ENCODE data around the gene LMOD2.

LMOD2 gene

DNA sequence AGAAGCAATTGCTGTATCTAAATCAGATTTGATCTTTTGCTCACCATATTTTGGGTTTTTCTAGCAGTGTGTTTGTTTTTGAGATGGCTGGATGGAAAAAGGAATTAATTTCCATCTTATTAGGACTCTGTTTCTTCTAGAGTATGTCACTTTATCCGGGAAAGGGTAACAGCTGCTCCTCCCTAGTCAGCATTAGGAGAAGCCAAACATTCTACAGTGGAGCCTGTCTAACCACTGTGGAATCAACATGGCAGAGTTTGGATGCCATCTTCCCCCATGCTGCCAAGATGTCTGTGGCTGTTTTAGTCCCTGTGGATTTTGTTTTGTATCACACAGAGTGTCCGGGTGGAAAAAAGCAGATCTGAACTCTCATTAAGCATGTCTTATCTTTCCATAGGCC lies 16.0 kb upstream of the LMOD2 start:
- DNase-seq (ENCODE audit: low spot score) = no peak

DNA sequence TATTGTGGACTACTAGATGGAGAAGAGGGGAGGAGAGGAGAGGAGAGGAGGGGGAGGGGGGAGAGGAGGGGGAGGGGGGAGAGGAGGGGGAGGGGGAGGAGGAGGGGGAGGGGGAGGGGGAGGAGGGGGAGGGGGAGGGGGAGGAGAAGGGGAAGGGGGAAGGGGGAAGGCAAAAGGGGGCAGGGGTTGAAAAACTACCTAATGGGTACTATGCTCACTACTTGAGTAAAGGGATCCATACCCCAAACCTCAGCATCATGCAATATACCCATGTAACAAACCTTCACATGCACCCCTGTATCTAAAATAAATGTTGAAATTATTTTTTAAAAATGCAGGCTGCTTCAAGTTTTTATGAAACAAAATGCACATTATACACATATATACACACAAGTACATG lies 15.1 kb upstream of the LMOD2 start:
- no peak for DNase-seq (ENCODE audit: low spot score)

DNA sequence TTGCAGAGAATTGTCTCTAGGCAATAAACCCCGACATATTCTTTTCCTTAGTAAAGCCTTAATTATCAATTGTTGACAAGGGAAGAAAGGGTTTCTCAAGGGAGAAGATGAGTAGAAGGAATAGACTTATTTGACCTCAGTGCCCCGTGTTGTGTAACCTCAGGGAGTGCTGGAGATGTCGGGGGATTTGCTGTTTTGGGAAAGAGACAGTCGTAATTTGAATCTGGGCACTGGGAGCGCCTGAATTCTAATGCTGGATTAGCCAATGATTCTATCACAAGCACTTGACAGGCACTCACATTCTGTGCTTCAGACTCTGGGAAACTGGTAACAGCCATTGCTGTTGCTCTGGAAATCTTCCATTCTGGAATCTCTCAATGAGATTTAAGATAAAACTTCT lies 13.8 kb upstream of the LMOD2 start:
- no peak for DNase-seq (ENCODE audit: low spot score)

DNA sequence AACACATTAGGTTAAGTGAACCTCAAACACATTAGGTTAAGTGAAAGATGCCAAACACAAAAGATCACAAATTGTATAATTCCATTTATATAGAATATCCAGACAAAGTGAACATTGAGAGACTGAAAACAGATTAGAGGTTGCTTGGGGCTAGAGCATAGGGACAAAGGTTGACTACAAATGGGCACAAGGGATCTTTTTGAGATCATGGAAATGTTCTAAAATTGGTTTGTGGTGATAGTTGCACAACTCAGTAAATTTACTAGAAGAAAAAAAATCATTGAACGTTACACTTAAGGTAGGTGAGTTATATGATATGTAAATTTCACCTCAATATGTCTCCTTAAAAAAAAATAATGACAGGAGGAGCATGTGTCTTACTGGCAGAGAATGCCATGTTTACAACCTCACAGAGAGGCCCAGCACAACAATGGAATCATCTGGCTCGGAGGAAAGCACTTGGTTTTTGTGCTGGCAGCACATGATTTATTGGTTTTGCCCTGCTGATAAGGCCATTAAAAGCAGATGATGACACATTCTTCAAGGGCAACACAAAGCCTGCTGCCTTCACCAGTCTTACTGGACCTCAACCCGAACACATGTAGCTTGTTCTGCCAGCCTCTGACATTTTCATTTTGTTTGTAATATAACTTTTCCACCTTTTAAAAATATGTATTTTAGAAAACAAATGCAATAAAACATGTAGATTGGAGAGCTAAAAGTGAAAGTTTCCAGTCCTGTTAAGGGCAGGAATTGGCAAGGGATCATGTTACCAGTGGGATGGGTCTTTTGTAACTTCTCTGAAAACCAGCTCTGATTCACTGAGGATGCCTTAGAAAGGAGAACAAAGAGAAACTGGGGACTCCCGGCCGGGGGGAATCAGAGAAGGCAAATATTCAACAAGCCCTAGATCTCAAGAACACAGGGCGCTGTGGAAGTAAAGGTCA lies 11.9 kb upstream of the LMOD2 start:
- DNase-seq (ENCODE audit: low spot score) = no peak

DNA sequence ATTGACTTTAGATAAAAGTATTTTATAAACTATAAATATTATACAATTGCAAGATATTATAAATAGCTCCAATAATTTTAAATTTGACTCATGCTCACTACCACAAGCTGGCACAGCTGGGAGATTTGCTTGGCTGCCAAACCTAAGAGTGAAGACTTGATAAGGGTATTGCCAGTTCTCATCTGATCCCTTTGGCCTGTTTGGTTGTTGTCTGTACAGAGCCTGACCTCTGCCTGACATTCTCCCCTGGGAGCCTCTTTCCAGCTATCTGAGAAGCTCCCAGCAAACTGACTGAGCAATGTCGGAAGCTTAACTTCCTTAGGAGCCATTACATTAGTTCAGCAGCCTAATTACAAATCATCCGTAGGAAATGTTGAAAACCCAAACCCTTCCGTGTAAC lies 10.2 kb upstream of the LMOD2 start:
- no peak for DNase-seq (ENCODE audit: low spot score)

DNA sequence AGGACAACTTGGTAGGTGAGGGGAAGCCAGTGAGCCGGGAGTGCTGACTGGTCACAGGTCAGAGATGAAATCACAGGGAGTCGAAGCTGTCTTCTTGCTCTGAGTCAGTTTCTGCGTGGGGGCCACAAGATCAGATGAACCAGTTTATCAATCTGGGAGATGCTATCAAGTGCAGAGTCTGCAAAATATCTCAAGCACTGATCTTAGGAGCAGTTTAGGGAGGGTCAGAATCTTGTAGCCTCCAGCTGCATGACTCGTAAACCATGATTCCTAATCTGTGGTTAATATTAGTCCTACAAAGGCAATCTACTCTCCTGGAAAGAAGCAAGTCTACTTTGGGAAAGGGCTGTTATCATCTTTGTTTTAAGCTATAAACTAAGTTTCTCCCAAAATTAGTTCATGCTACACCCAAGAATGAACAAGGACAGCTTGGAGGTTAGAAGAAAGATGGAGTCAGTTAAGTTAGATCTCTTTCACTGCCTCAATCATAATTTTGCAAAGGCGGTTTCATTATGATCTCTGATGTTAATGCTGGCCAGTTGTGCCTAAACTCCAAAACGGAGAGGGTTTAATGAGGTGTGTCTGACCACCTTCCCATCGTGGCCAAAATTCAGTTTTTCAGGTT lies 8.4 kb upstream of the LMOD2 start:
- no peak for DNase-seq (ENCODE audit: low spot score)

DNA sequence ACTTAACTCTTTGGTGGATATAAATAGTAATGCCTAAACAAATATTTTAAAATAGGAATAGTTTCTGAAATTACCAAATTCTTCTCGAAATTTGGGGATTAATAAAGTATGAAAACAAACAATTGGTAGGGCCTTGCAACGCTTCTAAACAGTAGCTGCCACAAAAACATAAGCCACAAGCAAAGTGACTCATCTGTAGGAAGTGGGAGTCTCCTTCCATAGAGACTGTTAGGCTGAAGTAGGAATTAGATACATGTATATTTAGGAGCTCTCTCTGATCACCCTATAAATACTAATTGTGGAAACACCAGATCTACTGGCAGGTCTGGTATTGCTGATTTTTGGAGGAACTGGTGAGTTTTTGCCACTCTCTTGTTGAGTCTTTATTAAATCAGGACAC lies 5.7 kb upstream of the LMOD2 start:
- DNase-seq (ENCODE audit: low spot score) = no peak

DNA sequence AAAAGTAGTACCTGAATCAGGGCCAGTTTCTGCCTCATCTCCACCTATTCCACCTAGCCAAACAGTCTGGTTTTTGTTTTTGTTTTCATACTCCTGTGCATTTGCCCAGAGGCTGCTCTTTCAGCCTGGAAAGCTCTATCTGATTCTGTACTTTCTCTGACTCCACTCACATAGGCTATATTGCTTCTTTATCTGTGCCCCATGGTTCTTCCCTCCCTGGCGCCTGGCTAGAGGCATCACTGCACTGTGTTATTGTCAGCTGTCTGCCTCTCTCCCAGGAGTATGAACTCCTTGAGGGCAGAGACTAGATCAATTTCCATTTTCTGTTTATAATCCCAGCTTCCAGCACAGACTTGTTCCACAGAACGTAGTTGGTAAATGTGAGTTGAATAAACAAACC lies 5.1 kb upstream of the LMOD2 start:
- no peak for DNase-seq (ENCODE audit: low spot score)

DNA sequence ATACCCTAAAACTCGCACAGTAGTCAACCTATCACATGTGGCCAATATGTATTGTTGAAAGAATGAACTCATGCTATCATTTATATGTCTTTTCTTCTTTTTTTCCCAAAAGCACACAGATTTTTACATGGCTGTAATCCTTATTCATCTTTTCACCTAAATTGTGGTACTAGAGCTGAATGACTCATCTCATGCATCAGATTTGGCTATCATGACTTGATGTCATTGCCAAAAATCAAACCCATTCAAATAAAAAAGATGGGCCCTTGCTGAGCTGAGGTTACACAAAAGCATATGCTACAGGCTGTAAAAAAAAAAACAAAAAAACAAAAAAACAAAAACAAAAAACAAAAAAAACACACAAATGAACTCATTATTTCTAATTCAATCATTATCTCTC lies 3.3 kb upstream of the LMOD2 start:
- no peak for DNase-seq (ENCODE audit: low spot score)

DNA sequence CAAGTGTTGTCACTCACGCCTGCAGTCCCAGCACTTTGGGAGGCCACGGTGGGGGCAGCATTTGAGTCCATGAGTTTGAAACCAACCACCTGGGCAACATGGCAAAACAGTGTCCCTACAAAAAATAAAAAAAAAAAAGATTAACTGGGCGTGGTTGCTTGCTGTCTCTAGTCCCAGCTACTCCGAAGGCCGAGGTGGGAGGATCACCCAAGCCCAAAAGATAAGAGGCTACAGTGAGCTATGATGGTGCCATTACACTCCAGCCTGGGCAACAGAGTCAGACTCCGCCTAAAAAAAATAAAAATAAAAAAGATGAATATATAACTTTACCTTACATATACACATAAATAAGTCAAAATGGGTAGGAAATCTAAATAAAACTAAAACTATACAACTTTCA lies 2.5 kb upstream of the LMOD2 start:
- DNase-seq (ENCODE audit: low spot score) = no peak

DNA sequence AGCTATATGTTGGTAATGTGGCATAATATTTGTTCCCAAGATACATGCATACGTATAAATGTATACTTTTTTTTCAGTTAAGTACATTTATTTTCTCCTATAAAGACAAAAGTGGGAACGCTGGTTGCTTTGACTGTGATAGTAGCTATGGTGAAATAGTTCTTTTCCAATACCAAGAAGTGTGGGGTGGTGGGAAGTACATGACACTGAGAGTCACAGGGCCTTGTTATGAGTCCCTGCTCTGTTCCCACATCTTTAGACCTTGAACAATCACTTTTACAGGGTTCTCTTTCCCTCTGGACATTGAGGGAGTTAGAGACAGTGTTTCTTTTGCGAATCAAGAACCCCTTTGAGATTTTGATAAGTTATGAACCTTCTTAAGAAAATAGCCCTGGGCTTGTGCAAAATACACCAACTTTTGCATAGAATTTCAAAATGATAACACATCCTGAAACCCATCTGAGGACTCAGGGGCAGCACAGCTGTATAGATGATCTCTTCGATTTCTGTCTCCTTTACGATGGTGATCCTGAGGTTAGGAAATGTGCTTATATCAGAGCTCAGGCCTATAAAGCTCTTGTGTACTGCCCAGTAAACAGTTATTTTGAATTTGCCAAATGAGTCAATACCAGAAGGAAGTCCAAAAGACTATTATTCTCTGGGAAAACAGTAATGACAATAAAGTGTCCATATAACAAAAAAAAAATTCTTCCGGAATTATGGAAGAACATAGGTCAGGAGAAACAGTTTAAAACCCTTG lies 1.1 kb downstream of the LMOD2 start:
- no peak for DNase-seq (ENCODE audit: low spot score)

DNA sequence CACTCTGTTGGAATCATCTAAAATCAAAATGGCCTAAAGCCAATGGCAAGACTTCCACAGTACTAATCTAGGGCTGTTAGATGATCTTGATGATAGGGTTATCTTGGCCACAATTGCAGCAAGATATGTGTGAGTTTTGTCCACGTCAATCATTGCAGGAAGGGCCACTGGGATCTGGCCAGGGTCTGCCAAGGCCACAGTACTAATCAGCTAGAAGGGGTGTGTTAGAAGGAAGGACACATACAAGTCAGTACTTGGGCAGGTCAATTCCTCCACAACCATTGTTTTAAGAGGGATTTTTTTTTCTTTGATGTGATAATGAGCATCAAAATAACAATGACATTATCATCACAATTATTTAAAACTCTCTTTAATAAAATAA lies 1.6 kb downstream of the LMOD2 start:
- no peak for DNase-seq (ENCODE audit: low spot score)

DNA sequence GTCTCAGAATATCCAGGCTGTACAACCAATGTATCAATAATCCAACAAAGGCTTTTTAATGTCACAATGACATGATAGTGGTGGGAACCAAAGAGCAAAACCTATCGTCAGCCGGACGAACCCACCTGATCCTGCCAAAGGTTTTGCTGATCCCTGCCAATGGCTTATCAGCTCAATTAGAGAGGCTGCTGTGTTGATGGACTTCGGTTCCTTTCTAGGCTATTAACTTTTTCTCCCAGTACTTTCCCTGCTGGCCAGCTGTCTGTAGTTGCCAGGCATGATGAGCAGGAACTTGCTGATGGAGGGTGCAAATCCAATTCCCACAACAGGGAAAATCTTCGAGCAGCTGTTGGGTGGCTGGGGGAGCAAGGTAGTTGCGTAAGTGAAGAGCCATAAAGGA lies 2.4 kb downstream of the LMOD2 start:
- DNase-seq (ENCODE audit: low spot score) = no peak

DNA sequence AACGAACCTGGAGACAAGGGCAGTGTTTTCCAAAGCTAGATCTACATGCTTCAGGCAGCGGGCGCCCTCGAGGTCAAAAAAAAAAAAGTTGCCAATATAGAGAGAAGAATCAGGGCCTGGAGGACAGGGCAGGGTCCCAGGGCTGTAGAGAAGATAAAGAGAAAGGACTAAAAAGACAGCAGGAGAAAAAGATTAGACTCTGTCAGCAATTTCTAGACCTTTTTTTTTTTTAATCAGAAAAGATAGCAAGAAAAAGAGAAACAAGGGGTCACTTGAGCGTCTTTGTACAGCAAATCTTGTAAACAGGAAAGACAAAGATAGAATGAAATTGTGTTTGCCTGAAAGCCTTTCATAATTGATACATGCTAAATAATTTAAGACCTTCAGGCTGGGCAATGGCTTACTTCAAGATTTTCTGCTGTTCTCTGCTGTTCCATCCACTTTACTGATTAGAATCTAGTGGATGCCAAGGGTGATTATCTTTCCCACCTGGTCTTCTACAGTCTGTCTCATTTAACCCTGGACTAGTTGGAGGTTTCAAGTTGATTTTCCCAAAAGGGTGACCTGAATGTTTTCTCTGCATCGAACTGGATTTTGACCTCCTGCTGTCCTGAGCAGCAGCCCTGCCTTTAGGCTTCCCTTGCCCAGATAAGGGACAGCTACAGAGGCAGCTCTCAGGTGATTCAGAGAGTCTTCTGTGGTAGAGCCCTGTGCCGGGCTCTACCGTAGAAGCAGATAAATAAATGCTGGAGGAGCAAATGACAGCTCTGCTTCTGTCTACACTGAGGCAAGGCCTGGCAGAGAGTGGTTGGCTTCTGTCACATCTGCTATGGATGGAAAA lies 5.1 kb downstream of the LMOD2 start:
- no peak for DNase-seq (ENCODE audit: low spot score)

DNA sequence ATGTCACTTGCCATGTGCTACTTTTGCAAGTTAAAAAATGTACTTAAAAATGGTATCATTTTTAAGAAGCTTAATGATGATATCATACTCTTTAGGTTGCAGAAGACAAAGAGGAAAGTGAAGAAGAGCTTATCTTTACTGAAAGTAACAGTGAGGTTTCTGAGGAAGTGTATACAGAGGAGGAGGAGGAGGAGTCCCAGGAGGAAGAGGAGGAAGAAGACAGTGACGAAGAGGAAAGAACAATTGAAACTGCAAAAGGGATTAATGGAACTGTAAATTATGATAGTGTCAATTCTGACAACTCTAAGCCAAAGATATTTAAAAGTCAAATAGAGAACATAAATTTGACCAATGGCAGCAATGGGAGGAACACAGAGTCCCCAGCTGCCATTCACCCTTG lies 6.1 kb downstream of the LMOD2 start:
- DNase-seq (ENCODE audit: low spot score) = no peak

DNA sequence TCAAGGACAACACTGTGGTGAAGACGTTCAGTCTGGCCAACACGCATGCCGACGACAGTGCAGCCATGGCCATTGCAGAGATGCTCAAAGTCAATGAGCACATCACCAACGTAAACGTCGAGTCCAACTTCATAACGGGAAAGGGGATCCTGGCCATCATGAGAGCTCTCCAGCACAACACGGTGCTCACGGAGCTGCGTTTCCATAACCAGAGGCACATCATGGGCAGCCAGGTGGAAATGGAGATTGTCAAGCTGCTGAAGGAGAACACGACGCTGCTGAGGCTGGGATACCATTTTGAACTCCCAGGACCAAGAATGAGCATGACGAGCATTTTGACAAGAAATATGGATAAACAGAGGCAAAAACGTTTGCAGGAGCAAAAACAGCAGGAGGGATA lies 6.6 kb downstream of the LMOD2 start:
- no peak for DNase-seq (ENCODE audit: low spot score)

DNA sequence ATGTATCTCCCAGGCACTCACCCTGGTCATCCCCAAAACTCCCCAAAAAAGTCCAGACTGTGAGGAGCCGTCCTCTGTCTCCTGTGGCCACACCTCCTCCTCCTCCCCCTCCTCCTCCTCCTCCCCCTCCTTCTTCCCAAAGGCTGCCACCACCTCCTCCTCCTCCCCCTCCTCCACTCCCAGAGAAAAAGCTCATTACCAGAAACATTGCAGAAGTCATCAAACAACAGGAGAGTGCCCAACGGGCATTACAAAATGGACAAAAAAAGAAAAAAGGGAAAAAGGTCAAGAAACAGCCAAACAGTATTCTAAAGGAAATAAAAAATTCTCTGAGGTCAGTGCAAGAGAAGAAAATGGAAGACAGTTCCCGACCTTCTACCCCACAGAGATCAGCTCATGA lies 7.1 kb downstream of the LMOD2 start:
- no peak for DNase-seq (ENCODE audit: low spot score)

DNA sequence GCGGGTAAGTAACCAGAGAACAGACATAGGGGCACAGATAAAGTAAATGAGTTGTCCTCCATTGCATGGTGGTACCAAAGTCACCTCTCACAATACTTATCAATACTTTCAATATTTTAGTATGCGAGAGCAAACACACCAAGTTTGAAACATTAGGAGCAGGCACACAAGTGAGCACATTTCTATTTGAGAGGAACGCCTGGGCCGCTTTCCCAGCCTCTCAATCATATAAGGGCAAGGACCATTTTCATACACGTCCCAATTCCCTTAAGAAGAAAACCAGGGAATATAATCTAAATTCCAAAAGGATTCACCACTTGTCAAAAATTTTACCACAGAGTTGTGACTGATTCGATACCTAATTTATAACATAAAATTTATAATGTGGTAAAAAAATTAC lies 7.5 kb downstream of the LMOD2 start:
- no peak for DNase-seq (ENCODE audit: low spot score)

DNA sequence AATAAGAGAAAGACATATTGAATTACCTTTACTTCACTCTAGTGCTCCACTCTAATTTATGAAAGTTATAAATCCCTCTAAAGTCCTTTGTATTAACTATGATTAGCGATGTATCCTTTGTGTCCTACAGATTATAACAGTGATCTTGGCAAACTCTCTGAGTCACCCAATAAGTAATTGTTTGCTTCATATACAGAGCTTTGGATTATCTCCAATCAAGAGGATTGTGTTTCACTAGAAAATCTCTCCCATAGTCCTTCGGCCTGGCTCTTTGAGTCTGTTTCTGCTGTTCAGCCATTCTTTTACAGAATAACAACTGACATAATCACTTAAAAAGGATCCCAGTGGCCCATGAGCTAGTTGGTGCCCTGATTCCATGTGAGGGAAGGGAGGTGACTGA lies 9.5 kb downstream of the LMOD2 start:
- DNase-seq (ENCODE audit: low spot score) = no peak

DNA sequence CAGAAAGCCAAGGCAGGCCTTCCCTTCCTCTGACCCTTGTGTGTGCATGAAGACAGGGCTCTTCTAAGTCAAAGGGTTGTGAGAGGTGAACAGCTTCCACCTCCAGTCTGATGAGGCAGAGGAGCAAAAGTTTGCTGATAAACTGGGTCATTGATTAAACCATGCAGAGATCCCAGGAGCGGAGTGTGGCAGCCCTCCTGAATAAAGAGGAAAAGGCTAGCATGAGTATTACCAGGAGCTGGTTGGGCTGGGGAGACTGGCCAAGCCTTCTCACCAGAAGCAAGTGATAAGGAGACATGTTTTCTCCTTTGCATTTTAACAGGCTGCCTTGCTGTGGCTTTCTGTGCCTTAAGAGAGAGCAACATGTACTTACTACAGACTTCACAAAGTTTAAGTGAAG lies 10.2 kb downstream of the LMOD2 start:
- no peak for DNase-seq (ENCODE audit: low spot score)

DNA sequence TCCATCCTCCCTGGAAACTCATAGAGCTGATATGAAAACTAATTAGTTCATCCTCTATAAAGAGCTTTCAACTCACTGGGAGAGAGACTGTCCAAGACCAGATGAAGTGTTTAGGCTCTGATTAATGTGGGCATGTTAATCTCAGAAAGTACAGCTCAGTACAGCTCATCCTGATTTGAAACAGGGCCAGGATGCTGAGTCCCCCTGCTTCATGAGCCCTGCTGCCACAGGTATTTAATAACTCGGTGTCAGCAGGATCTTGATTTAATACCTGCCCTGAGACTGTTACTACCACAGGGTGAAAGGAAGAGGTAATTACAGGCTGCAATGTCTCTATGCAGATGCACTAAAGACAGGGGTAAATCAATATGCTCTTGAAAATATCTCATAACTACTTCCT lies 10.8 kb downstream of the LMOD2 start:
- no peak for DNase-seq (ENCODE audit: low spot score)

DNA sequence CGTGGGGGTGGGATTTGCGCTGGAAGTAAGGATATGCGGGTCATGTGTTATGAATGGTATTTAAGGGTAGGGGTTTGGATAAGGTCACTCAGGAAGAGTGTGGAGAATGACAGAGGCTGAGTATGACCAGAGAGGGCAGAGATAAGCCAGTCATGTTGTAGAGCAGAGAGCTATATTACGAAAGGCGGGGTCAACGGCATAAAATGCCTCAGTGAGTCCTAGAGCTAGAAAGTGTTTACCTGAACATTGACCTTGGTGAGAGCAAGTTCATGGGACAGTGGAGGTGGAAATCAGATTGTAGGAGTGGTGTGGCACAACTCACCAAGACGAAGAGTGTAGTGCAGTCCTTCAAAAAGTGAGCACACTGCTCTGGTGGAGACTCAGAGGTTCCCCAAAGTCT lies 13.8 kb downstream of the LMOD2 start:
- DNase-seq (ENCODE audit: low spot score) = no peak

Data from Ammon's horn (tissue), 1 donor.